BE2C (cell line): ENCODE results near the gene PARD6A.
A peak's percentile ranks its signal among the peaks of the same experiment; 100 is the strongest.

ENCODE experiments used
- DNase-seq: peaks from one replicate; pipeline ENCODE4 v3.0.0-alpha.2; 2020
- H3K27me3 ChIP-seq: fragments of 250-450 bp; sonication (Bioruptor Pico); 2 replicates; pipeline ENCODE4 v1.5.1; 2020; ENCODE audit warnings: mild to moderate bottlenecking
- H3K36me3 ChIP-seq: fragments of 250-450 bp; sonication (Bioruptor Pico); 2 replicates; pipeline ENCODE4 v1.5.1; 2020; ENCODE audit warnings: mild to moderate bottlenecking
- H3K4me1 ChIP-seq: fragments of 250-450 bp; sonication (Bioruptor Pico); 2 replicates; pipeline ENCODE4 v1.5.1; 2020
- H3K4me3 ChIP-seq: 2 replicates; pipeline ENCODE4 v1.5.1; 2011; ENCODE audit warnings: low read depth, low read length
- H3K9me3 ChIP-seq: fragments of 250-450 bp; sonication (Bioruptor Pico); 2 replicates; pipeline ENCODE4 v1.5.1; 2020
- CTCF ChIP-seq: IDR thresholded peaks from 2 replicates; pipeline ENCODE4 v1.5.1; 2012; ENCODE audit warnings: mild to moderate bottlenecking, low read depth, low read length

PARD6A gene

GRCh38 chr16:67672739-67673662 lies 12.2 kb downstream of the PARD6A start:
- TF ChIP-seq CTCF = peak; percentile 94
- H3K9me3 ChIP-seq = no peaks in the 10 kb centered on the region
- H3K27me3 ChIP-seq = no peaks in the 10 kb centered on the region
- DNase-seq = peak; percentile 88
- no peak overlapping the region for H3K4me3 ChIP-seq
- H3K36me3 ChIP-seq = no peaks in the 10 kb centered on the region
- peaks cover 14% of the 10 kb centered on the region for H3K4me1 ChIP-seq

- peaks cover 11% of the 10 kb centered on the region for H3K4me1 ChIP-seq
- no peaks in the 10 kb centered on the region for H3K9me3 ChIP-seq
- H3K4me3 ChIP-seq = no peak overlapping the region
- H3K36me3 ChIP-seq = no peaks in the 10 kb centered on the region
- no peak for TF ChIP-seq CTCF
- peak; percentile 46 for DNase-seq
- no peaks in the 10 kb centered on the region for H3K27me3 ChIP-seq
Observed at GRCh38 chr16:67673712-67674580, 13.2 kb downstream of the PARD6A start.

GRCh38 chr16:67674851-67675578 lies 14.3 kb downstream of the PARD6A start:
- TF ChIP-seq CTCF = no peak
- no peaks in the 10 kb centered on the region for H3K36me3 ChIP-seq
- H3K9me3 ChIP-seq = no peaks in the 10 kb centered on the region
- peaks cover 11% of the 10 kb centered on the region for H3K4me1 ChIP-seq
- DNase-seq = no peak
- no peak overlapping the region for H3K4me3 ChIP-seq
- no peaks in the 10 kb centered on the region for H3K27me3 ChIP-seq

GRCh38 chr16:67675579-67675935 lies 14.8 kb downstream of the PARD6A start:
- no peak for DNase-seq
- Histone ChIP-seq H3K4me3 (no peak overlapping the region), H3K36me3 (no peaks in the 10 kb centered on the region), H3K27me3 (no peaks in the 10 kb centered on the region), H3K9me3 (no peaks in the 10 kb centered on the region), H3K4me1 (peaks cover 11% of the 10 kb centered on the region)
- no peak for TF ChIP-seq CTCF

- TF ChIP-seq CTCF = no peak
- DNase-seq = no peak
- Histone ChIP-seq H3K4me3 (no peak overlapping the region), H3K36me3 (no peaks in the 10 kb centered on the region), H3K9me3 (no peaks in the 10 kb centered on the region), H3K27me3 (no peaks in the 10 kb centered on the region), H3K4me1 (peaks cover 11% of the 10 kb centered on the region)
Observed at GRCh38 chr16:67675999-67676398, 15.2 kb downstream of the PARD6A start.
